ENCODE results near the gene NPAT. TPM values are rescaled to one million over a fixed set of nuclear protein-coding genes. Genes with fewer than 3 reads are reported as not detected.

Gene NPAT
- total RNA-seq, 1 experiment from 2014 or later, result 14.9 TPM

GRCh38 chr11:108207683-108208060 is 14.8 kb downstream of the NPAT start:
- no peak for TF ChIP-seq SRF (IDR thresholded peaks at IDR 0.05; ENCODE audit: low read depth)
- TF ChIP-seq EZH2phosphoT487 (IDR thresholded peaks at IDR 0.05; ENCODE audit: borderline replicate concordance), result no peak
- TF ChIP-seq EGR1 (IDR thresholded peaks at IDR 0.05; ENCODE audit: low read depth), result no peak
- TF ChIP-seq, protein P1, sequence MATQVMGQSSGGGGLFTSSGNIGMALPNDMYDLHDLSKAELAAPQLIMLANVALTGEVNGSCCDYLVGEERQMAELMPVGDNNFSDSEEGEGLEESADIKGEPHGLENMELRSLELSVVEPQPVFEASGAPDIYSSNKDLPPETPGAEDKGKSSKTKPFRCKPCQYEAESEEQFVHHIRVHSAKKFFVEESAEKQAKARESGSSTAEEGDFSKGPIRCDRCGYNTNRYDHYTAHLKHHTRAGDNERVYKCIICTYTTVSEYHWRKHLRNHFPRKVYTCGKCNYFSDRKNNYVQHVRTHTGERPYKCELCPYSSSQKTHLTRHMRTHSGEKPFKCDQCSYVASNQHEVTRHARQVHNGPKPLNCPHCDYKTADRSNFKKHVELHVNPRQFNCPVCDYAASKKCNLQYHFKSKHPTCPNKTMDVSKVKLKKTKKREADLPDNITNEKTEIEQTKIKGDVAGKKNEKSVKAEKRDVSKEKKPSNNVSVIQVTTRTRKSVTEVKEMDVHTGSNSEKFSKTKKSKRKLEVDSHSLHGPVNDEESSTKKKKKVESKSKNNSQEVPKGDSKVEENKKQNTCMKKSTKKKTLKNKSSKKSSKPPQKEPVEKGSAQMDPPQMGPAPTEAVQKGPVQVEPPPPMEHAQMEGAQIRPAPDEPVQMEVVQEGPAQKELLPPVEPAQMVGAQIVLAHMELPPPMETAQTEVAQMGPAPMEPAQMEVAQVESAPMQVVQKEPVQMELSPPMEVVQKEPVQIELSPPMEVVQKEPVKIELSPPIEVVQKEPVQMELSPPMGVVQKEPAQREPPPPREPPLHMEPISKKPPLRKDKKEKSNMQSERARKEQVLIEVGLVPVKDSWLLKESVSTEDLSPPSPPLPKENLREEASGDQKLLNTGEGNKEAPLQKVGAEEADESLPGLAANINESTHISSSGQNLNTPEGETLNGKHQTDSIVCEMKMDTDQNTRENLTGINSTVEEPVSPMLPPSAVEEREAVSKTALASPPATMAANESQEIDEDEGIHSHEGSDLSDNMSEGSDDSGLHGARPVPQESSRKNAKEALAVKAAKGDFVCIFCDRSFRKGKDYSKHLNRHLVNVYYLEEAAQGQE (IDR thresholded peaks at IDR 0.05; ENCODE audit: low read depth), result no peak
- no peak for TF ChIP-seq EZH2 (IDR thresholded peaks at IDR 0.05)
- no peak for TF ChIP-seq MAX (IDR thresholded peaks at IDR 0.05)
- no peak for TF ChIP-seq JUND (IDR thresholded peaks at IDR 0.05)
- BruUV-seq (replicated peaks), result no TSS peak
- POLR2A ChIA-PET, result no interaction called here

More at GRCh38 chr11:108207683-108208060, 14.8 kb downstream of the NPAT start:
- Histone ChIP-seq H3K4me3 (replicated peaks in 1 of 2; ENCODE audit: low read depth in 1 of 2, low read length in 2 of 2) (no peak overlapping the region), H3K9ac (ENCODE audit: low read length) (no peak overlapping the region), H3K4me2 (ENCODE audit: low read length) (no peak overlapping the region), H3K36me3 (ENCODE audit: control insufficient read depth in 1 of 2, insufficient read depth in 2 of 2, low read length in 2 of 2) (peaks cover 8 to 37% of the 10 kb centered on the region in 2 experiments; a peak in 3 of 4 replicates), H3K4me1 (ENCODE audit: control insufficient read depth in 1 of 2, insufficient read depth in 2 of 2, low read length in 2 of 2) (no peaks in the 10 kb centered on the region), H2AFZ (ENCODE audit: low read depth, low read length, poor library complexity, severe bottlenecking) (no peak overlapping the region), H3K27me3 (ENCODE audit: insufficient read depth, low read length) (no peaks in the 10 kb centered on the region), H4K20me1 (ENCODE audit: insufficient read depth) (no peaks in the 10 kb centered on the region), H3K79me2 (ENCODE audit: insufficient read depth, low read length) (peaks cover 84% of the 10 kb centered on the region), H3K27ac (ENCODE audit: low read depth, low read length) (no peak overlapping the region), H3K9me2 (ENCODE audit: insufficient read depth) (no peaks in the 10 kb centered on the region), H3K9me3 (ENCODE audit: control insufficient read depth in 1 of 2, insufficient read depth in 1 of 2, low read depth in 1 of 2, low read length in 2 of 2) (0 out of 4 replicates have a peak, but pooled peaks cover 0 to 5% of the 10 kb centered on the region in 2 experiments)
- ChIA-PET RAD21 (ENCODE audit: low non-redundant PET in 1 of 2, low total read pairs in 2 of 2, uncharacterized antibody in 2 of 2, unreplicated experiment in 2 of 2) (no interaction called here), CTCF (no interaction called here)
- no peak for ATAC-seq
- DNase-seq (ENCODE audit: low read depth, low spot score), result no peak
- intact Hi-C loops (cut with micrococcal nuclease), result no loop called here
